H1 (cell line): Measurements from ENCODE around the gene MSANTD3. TPM values are rescaled to one million over a fixed set of nuclear protein-coding genes. Genes with fewer than 3 reads are reported as not detected.

Experiments
- CTCF ChIA-PET: fragments of 300-600 bp; sonication (Branson Sonifier 250); formaldehyde crosslinking; loops from one replicate; lab custom pipeline; 2021; ENCODE audit not compliant: partially characterized antibody; lab: Charles Lee
- POLR2A ChIA-PET: fragments of 300-600 bp; sonication (Branson Sonifier 250); formaldehyde crosslinking; loops from one replicate; lab custom pipeline; 2021; ENCODE audit warnings: inconsistent platforms; ENCODE audit not compliant: partially characterized antibody; lab: Charles Lee
- DNase-seq, 2 experiments: peaks; one replicate each; pipeline versions ENCODE4 v3.0.0 to v3.0.0-alpha.2; 2010 to 2022; ENCODE audit warnings: low spot score in 2 of 2, low read depth in 1 of 2, mixed read lengths in 1 of 2
- FAIRE-seq: peaks from 2 replicates; lab custom pipeline; 2011; peaks lifted over from hg19 to GRCh38; lab: Jason Lieb, UNC
- H2AFZ ChIP-seq: 2 replicates; pipeline ENCODE4 v1.8.1; 2012; ENCODE audit warnings: low read length, inconsistent platforms
- H2AK5ac ChIP-seq: 2 replicates; pipeline ENCODE4 v1.6.1; 2013; ENCODE audit warnings: low read depth, low read length
- H2BK120ac ChIP-seq: replicated peaks from 2 replicates; pipeline ENCODE3; 2013; ENCODE audit warnings: low read depth, low read length, inconsistent platforms
- H2BK12ac ChIP-seq: 2 replicates; pipeline ENCODE4 v1.6.1; 2013; ENCODE audit warnings: low read depth, low read length
- H2BK15ac ChIP-seq: 2 replicates; pipeline ENCODE4 v1.6.1; 2013; ENCODE audit warnings: low read length
- H2BK20ac ChIP-seq: 2 replicates; pipeline ENCODE4 v1.6.1; 2013; ENCODE audit warnings: low read length
- H2BK5ac ChIP-seq: 2 replicates; pipeline ENCODE4 v1.6.1; 2013; ENCODE audit warnings: low read depth, low read length
- H3K14ac ChIP-seq: 2 replicates; pipeline ENCODE4 v1.6.1; 2013; ENCODE audit warnings: inconsistent platforms; ENCODE audit not compliant: insufficient read length
- H3K18ac ChIP-seq: 2 replicates; pipeline ENCODE4 v1.6.1; 2013; ENCODE audit warnings: low read length; ENCODE audit errors: extremely low read depth
- H3K23ac ChIP-seq: 2 replicates; pipeline ENCODE4 v1.6.1; 2013; ENCODE audit warnings: inconsistent platforms; ENCODE audit not compliant: insufficient read length
- H3K23me2 ChIP-seq: 2 replicates; pipeline ENCODE4 v1.6.1; 2013; ENCODE audit warnings: low read depth, low read length
- H3K27ac ChIP-seq: 2 replicates; pipeline ENCODE4 v1.6.1; 2011; ENCODE audit warnings: low read depth, low read length, inconsistent platforms
- H3K27me3 ChIP-seq, 4 experiments: replicated peaks in 1 of 4; 1 replicate in 1 of 4; 2 replicates in 3 of 4; pipeline versions ENCODE4 v1.6.1 to v1.8.1; 2011 to 2013; ENCODE audit warnings: low read length in 3 of 4, mild to moderate bottlenecking in 3 of 4, inconsistent platforms in 2 of 4, mixed read lengths in 2 of 4, moderate library complexity in 1 of 4; ENCODE audit not compliant: control insufficient read depth in 3 of 4, insufficient read depth in 3 of 4; ENCODE audit errors: extremely low read depth in 1 of 4
- H3K36me3 ChIP-seq, 4 experiments: 2 replicates each; pipeline versions ENCODE4 v1.6.1 to v1.8.1; 2011 to 2013; ENCODE audit warnings: mild to moderate bottlenecking in 4 of 4, low read length in 3 of 4, moderate library complexity in 2 of 4, control low read depth in 1 of 4, inconsistent platforms in 1 of 4; ENCODE audit not compliant: insufficient read depth in 4 of 4, control insufficient read depth in 2 of 4
- H3K4ac ChIP-seq: replicated peaks from 2 replicates; pipeline ENCODE3; 2013; ENCODE audit warnings: low read length, low read depth, mixed read lengths, inconsistent platforms; ENCODE audit not compliant: insufficient read length
- H3K4me1 ChIP-seq, 4 experiments: replicated peaks in 1 of 4; 1 replicate in 1 of 4; 2 replicates in 3 of 4; pipeline versions ENCODE4 v1.6.1 to v1.8.1; 2011 to 2013; ENCODE audit warnings: low read length in 3 of 4, inconsistent platforms in 2 of 4, mixed read lengths in 1 of 4; ENCODE audit not compliant: insufficient read depth in 4 of 4, control insufficient read depth in 3 of 4
- H3K4me2 ChIP-seq, 2 experiments: 2 replicates each; pipeline versions ENCODE4 v1.6.1 to v1.8.1; 2011 to 2013; ENCODE audit warnings: low read depth in 2 of 2, low read length in 2 of 2, control low read depth in 1 of 2, inconsistent platforms in 1 of 2, mild to moderate bottlenecking in 1 of 2; ENCODE audit not compliant: insufficient read depth in 1 of 2
- H3K4me3 ChIP-seq, 4 experiments: fragments of 200-600, 300-600 bp in 1 of 4; sonication (generic), shearing (Covaris generic), sonication (Bioruptor Twin) in 1 of 4; 2 replicates each; pipeline versions ENCODE4 v1.5.1 to v1.8.1; 2011 to 2016; ENCODE audit warnings: low read length in 4 of 4, low read depth in 3 of 4, control low read depth in 2 of 4, inconsistent platforms in 2 of 4, mild to moderate bottlenecking in 2 of 4, mixed read lengths in 1 of 4, moderate library complexity in 1 of 4; ENCODE audit not compliant: insufficient read depth in 2 of 4; ENCODE audit errors: extremely low read depth in 1 of 4
- H3K56ac ChIP-seq: replicated peaks from 2 replicates; pipeline ENCODE3; 2013; ENCODE audit warnings: low read depth, mild to moderate bottlenecking, mixed read lengths, low read length, inconsistent platforms; ENCODE audit not compliant: insufficient read length
- H3K79me1 ChIP-seq: 2 replicates; pipeline ENCODE4 v1.6.1; 2013; ENCODE audit warnings: low read depth, low read length, control low read depth
- H3K79me2 ChIP-seq, 2 experiments: 2 replicates each; pipeline versions ENCODE4 v1.6.1 to v1.8.1; 2012 to 2013; ENCODE audit warnings: low read length in 2 of 2, mild to moderate bottlenecking in 2 of 2, inconsistent platforms in 1 of 2; ENCODE audit not compliant: insufficient read depth in 2 of 2, control insufficient read depth in 1 of 2
- H3K9ac ChIP-seq, 4 experiments: replicated peaks in 1 of 4; 1 replicate in 1 of 4; 2 replicates in 3 of 4; pipeline versions ENCODE4 v1.6.1 to v1.8.1; 2011 to 2013; ENCODE audit warnings: low read depth in 3 of 4, low read length in 3 of 4, control low read depth in 2 of 4, mild to moderate bottlenecking in 2 of 4, moderate library complexity in 2 of 4, inconsistent platforms in 1 of 4; ENCODE audit errors: extremely low read depth in 1 of 4
- H3K9me3 ChIP-seq, 2 experiments: 2 replicates each; pipeline versions ENCODE4 v1.6.1 to v1.8.1; 2012 to 2013; ENCODE audit warnings: mild to moderate bottlenecking in 2 of 2, moderate library complexity in 2 of 2, control low read depth in 1 of 2, inconsistent platforms in 1 of 2, low read depth in 1 of 2, low read length in 1 of 2, mixed read lengths in 1 of 2; ENCODE audit not compliant: insufficient read depth in 2 of 2
- H4K20me1 ChIP-seq, 2 experiments: replicated peaks in 1 of 2; 2 replicates each; pipeline versions ENCODE3 to v1.8.1; 2011 to 2013; ENCODE audit warnings: inconsistent platforms in 2 of 2, low read length in 2 of 2, mild to moderate bottlenecking in 1 of 2; ENCODE audit not compliant: insufficient read depth in 2 of 2, control insufficient read depth in 1 of 2
- H4K5ac ChIP-seq: 2 replicates; pipeline ENCODE4 v1.6.1; 2013; ENCODE audit warnings: low read length, low read depth, mixed read lengths, inconsistent platforms; ENCODE audit not compliant: insufficient read length
- H4K8ac ChIP-seq: 2 replicates; pipeline ENCODE4 v1.8.0; 2013; ENCODE audit warnings: mild to moderate bottlenecking, moderate library complexity, low read length, inconsistent platforms; ENCODE audit not compliant: insufficient read depth; ENCODE audit errors: extremely low read depth
- H4K91ac ChIP-seq: replicated peaks from 2 replicates; pipeline ENCODE3; 2013; ENCODE audit warnings: low read length, mixed read lengths, inconsistent platforms; ENCODE audit not compliant: insufficient read length
- BACH1 ChIP-seq: IDR thresholded peaks from 2 replicates; pipeline ENCODE4 v1.6.1; 2012; ENCODE audit warnings: low read length, improper control_type of control experiment
- CBX8 ChIP-seq: fragments of 300-800, 300-1000 bp; sonication (generic); IDR thresholded peaks from 2 replicates; pipeline ENCODE4 v1.7.1; 2016; ENCODE audit warnings: low read depth, low read length, borderline replicate concordance
- CHD2 ChIP-seq: IDR thresholded peaks from 2 replicates; pipeline ENCODE4 v1.6.1; 2012; ENCODE audit warnings: low read length, improper control_type of control experiment
- EGR1 ChIP-seq: IDR thresholded peaks from 2 replicates; pipeline ENCODE4 v1.6.1; 2011; ENCODE audit warnings: low read depth, low read length, borderline replicate concordance
- GABPA ChIP-seq: IDR thresholded peaks from 2 replicates; pipeline ENCODE4 v1.6.1; 2011; ENCODE audit warnings: mild to moderate bottlenecking, low read length, moderate library complexity, borderline replicate concordance; ENCODE audit not compliant: insufficient read depth
- HDAC2 ChIP-seq, 2 experiments: fragments of 300-600 bp in 1 of 2; sonication (generic) in 1 of 2; IDR thresholded peaks; 2 replicates each; pipeline ENCODE4 v1.6.1; 2011 to 2012; ENCODE audit warnings: low read depth in 2 of 2, low read length in 2 of 2, mild to moderate bottlenecking in 2 of 2, moderate library complexity in 2 of 2, borderline replicate concordance in 1 of 2, inconsistent platforms in 1 of 2
- JUND ChIP-seq: IDR thresholded peaks from 2 replicates; pipeline ENCODE4 v1.6.1; 2011; ENCODE audit warnings: mild to moderate bottlenecking, improper control_type of control experiment, low read length
- KDM1A ChIP-seq: fragments of 200-600, 300-600 bp; sonication (generic); IDR thresholded peaks from 2 replicates; pipeline ENCODE4 v1.7.1; 2016; ENCODE audit warnings: mild to moderate bottlenecking, low read length, borderline replicate concordance
- KDM5A ChIP-seq: fragments of 200-600 bp; IDR thresholded peaks from 2 replicates; pipeline ENCODE4 v1.7.1; 2012; ENCODE audit warnings: mild to moderate bottlenecking, low read length, inconsistent platforms, mixed read lengths
- RBBP5 ChIP-seq: IDR thresholded peaks from 2 replicates; pipeline ENCODE4 v1.7.1; 2012; ENCODE audit warnings: low read depth, mild to moderate bottlenecking, inconsistent platforms, low read length, moderate library complexity, borderline replicate concordance
- RNF2 ChIP-seq: fragments of 200-900, 300-1000 bp; sonication (generic); IDR thresholded peaks from 2 replicates; pipeline ENCODE4 v1.7.1; 2016; ENCODE audit warnings: borderline replicate concordance, low read depth, mild to moderate bottlenecking, antibody characterized with exemption, low read length; ENCODE audit not compliant: poor library complexity, severe bottlenecking; ENCODE audit errors: missing control alignments
- SP4 ChIP-seq: IDR thresholded peaks from 2 replicates; pipeline ENCODE4 v1.6.1; 2012; ENCODE audit warnings: low read length, inconsistent platforms
- SRF ChIP-seq: IDR thresholded peaks from 2 replicates; pipeline ENCODE4 v1.6.1; 2011; ENCODE audit warnings: mild to moderate bottlenecking, low read depth, low read length, moderate library complexity
- SUZ12 ChIP-seq: fragments of 200-600 bp; sonication (generic); IDR thresholded peaks from 2 replicates; pipeline ENCODE4 v1.6.1; 2012; ENCODE audit warnings: mild to moderate bottlenecking, inconsistent platforms, low read length, moderate library complexity, mixed read lengths
- TBP ChIP-seq: IDR thresholded peaks from 2 replicates; pipeline ENCODE4 v1.6.1; 2011; ENCODE audit warnings: low read depth, low read length, improper control_type of control experiment
- WGBS, 2 experiments: shearing (Covaris generic) in 1 of 2; methylation state at CpG; one replicate each; pipeline versions ENCODE4 v1.1.6 to v1.1.7; 2013 to 2015; ENCODE audit warnings: low lambda C conversion rate in 2 of 2, mixed read lengths in 2 of 2, inconsistent platforms in 1 of 2, low coverage in 1 of 2, missing lambda C conversion rate in 1 of 2; ENCODE audit not compliant: insufficient replicate concordance in 2 of 2, insufficient coverage in 1 of 2, insufficient read length in 1 of 2; ENCODE audit errors: extremely low coverage in 1 of 2, missing lambda C conversion rate in 1 of 2; 5-methylcytosine and 5-hydroxymethylcytosine counted together
- polyA plus RNA-seq, 7 experiments: library from polyadenylated mRNA; depleted of rRNA in 3 of 7; stranded (reverse) in 5 of 7; unstranded in 2 of 7; fragments of >200 nt in 5 of 7; fragments of 200-250 nt in 2 of 7; gene quantifications; 1 replicate in 5 of 7; 2 replicates in 1 of 7; 4 replicates in 1 of 7; pipeline versions ENCODE4 v1.2.1 to v1.2.3, GENCODE V29; 2011 to 2013; ENCODE audit warnings: missing spikeins in 2 of 7, mixed read lengths in 2 of 7
- total RNA-seq: library from RNA; stranded (reverse); fragmentation: NEBNext Ultra II Directional; extraction: Animal tissue kit (Norgen Biotek cat#: 25700); gene quantifications from 2 replicates; pipeline ENCODE4 v1.2.1, GENCODE V29; 2021

Gene MSANTD3
- total and polyA plus RNA-seq, 2 of the 8 experiments (the other 6 are each of a cell fraction or from before 2014, with no cell fraction given): 12.0 to 41.3 TPM

DNA sequence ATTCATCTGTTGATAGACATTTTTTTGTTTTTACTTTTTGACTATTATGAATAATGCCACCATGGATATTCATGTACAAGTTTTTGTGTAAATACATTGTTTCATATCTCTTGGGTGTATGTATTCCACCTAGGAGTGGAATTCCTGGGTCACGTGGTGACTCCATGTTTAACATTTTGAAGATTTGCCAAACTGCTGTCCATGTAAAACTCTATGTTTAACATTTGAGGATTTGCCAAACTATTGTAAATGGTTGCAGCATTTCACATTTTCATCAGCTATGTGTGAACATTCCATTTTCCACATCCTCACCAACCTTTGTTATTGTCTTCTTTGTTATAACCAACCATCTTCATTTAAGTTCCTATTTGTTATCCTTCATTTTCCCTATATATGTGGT lies 58.3 kb downstream of the MSANTD3 start:
- Histone ChIP-seq H2BK15ac (no peak overlapping the region), H3K9me3 (no peaks in the 10 kb centered on the region), H4K20me1 (peaks cover 17 to 23% of the 10 kb centered on the region in 2 experiments), H3K4me1 (peaks cover 0 to 5% (median 2%) of the 10 kb centered on the region in 4 experiments; a peak in 3 of 7 replicates), H4K91ac (no peak overlapping the region), H3K27me3 (no peaks in the 10 kb centered on the region), H4K5ac (no peak overlapping the region), H2BK12ac (no peak overlapping the region), H3K79me1 (peaks cover 6% of the 10 kb centered on the region; the same call in 1 of the 2 replicates), H3K79me2 (peaks cover 39 to 99% of the 10 kb centered on the region in 2 experiments), H2BK120ac (no peak overlapping the region), H3K4ac (no peak overlapping the region), H2BK5ac (no peak overlapping the region), H3K4me3 (no peak overlapping the region), H3K23ac (no peak overlapping the region), H3K14ac (no peak overlapping the region), H3K23me2 (no peaks in the 10 kb centered on the region; the same call in 1 of the 2 replicates), H3K18ac (no peak overlapping the region), H3K9ac (no peak overlapping the region), H4K8ac (no peak overlapping the region), H2AFZ (no peak overlapping the region), H2AK5ac (no peak overlapping the region), H3K27ac (no peak overlapping the region), H3K56ac (no peak overlapping the region), H3K36me3 (no peaks in the 10 kb centered on the region), H3K4me2 (no peak overlapping the region), H2BK20ac (no peak overlapping the region)
- WGBS, 2 experiments: 100% methylated on average over 1 of the region's 1 CpG; no CpG with 5 or more reads in 1 of the 2 experiments
- CTCF ChIA-PET: interaction anchor here (0.6 to 1.4 kb wide), 2 partner anchors 7 to 48 kb away, joined by 3 to 5 read pairs; no protein-coding TSS in a partner anchor
- FAIRE-seq (no peak), DNase-seq (no peak)
- POLR2A ChIA-PET: no interaction called here
- TF ChIP-seq JUND (no peak), TBP (no peak), EGR1 (no peak), GABPA (no peak), RBBP5 (no peak), CHD2 (no peak), CBX8 (no peak), KDM1A (no peak), SUZ12 (no peak), RNF2 (no peak), BACH1 (no peak), KDM5A (no peak), HDAC2 (IDR thresholded peaks at IDR 0.05; ENCODE audit: borderline replicate concordance in 1 of 2, low read depth in 2 of 2, low read length in 2 of 2) (no peak), SRF (no peak), SP4 (no peak)
